CD4-positive, CD25-positive, alpha-beta regulatory T cell (primary cell): ENCODE results near the gene RPL28. TPM values are rescaled to one million over a fixed set of nuclear protein-coding genes. Genes with fewer than 3 reads are reported as not detected.
"Not testable (repeated sequence)": the region's sequence is repeated elsewhere in the genome, so short reads cannot be mapped to it uniquely, and the experiment has no call there.

Experiments
- ATAC-seq, 2 donors: fragments of 150-1000 bp; cut with Tn5 transposase; one replicate each; pipeline ENCODE4 v1.10.0; 2021; ENCODE audit warnings: low read depth in 2 of 2, moderate number of reproducible peaks in 2 of 2, moderate library complexity in 1 of 2
- DNase-seq, 3 donors: peaks; one replicate each; pipeline versions ENCODE4 v3.0.0 to v3.0.0-alpha.2; 2012 to 2022; ENCODE audit warnings: mixed read lengths in 1 of 3
- H3K27ac ChIP-seq: one replicate; pipeline ENCODE4 v1.7.0; 2013; ENCODE audit warnings: mild to moderate bottlenecking, low read length; ENCODE audit not compliant: insufficient read depth, poor library complexity, severe bottlenecking
- H3K27me3 ChIP-seq: one replicate; pipeline ENCODE4 v1.7.0; 2013; ENCODE audit warnings: low read length; ENCODE audit not compliant: control insufficient read depth, insufficient read depth
- H3K36me3 ChIP-seq: one replicate; pipeline ENCODE4 v1.7.0; 2013; ENCODE audit warnings: mild to moderate bottlenecking, low read length, moderate library complexity; ENCODE audit not compliant: control insufficient read depth, insufficient read depth
- H3K4me1 ChIP-seq: 2 replicates; pipeline ENCODE4 v1.7.0; 2013; ENCODE audit warnings: mild to moderate bottlenecking, low read length; ENCODE audit not compliant: insufficient read depth, control insufficient read depth, poor library complexity, severe bottlenecking
- H3K4me3 ChIP-seq: one replicate; pipeline ENCODE4 v1.7.0; 2013; ENCODE audit warnings: low read depth, mild to moderate bottlenecking, low read length, moderate library complexity
- H3K9me3 ChIP-seq, 2 experiments: 1 replicate in 1 of 2; 2 replicates in 1 of 2; pipeline ENCODE4 v1.7.0; 2013; ENCODE audit warnings: low read length in 2 of 2, mild to moderate bottlenecking in 1 of 2, moderate library complexity in 1 of 2; ENCODE audit not compliant: control insufficient read depth in 2 of 2
- H3K27ac Mint-ChIP-seq, 3 donors: one replicate each; pipeline ENCODE4 v1.8.0; 2020 to 2022; ENCODE audit warnings: mild to moderate bottlenecking in 3 of 3, mixed read lengths in 3 of 3, moderate library complexity in 2 of 3
- H3K27me3 Mint-ChIP-seq: one replicate; pipeline ENCODE4 v1.8.0; 2022; ENCODE audit warnings: mild to moderate bottlenecking, mixed read lengths
- H3K36me3 Mint-ChIP-seq: one replicate; pipeline ENCODE4 v1.8.0; 2020; ENCODE audit warnings: mixed read lengths
- H3K4me1 Mint-ChIP-seq, 4 donors: one replicate each; pipeline ENCODE4 v1.8.0; 2020 to 2022; ENCODE audit warnings: mixed read lengths in 4 of 4, mild to moderate bottlenecking in 1 of 4
- H3K4me3 Mint-ChIP-seq, 4 donors: one replicate each; pipeline ENCODE4 v1.8.0; 2020 to 2022; ENCODE audit warnings: mild to moderate bottlenecking in 4 of 4, mixed read lengths in 4 of 4, moderate library complexity in 3 of 4
- H3K9me3 Mint-ChIP-seq, 7 donors: one replicate each; pipeline ENCODE4 v1.8.0; 2020 to 2022; ENCODE audit warnings: mixed read lengths in 7 of 7, mild to moderate bottlenecking in 3 of 7, moderate library complexity in 2 of 7
- polyA plus RNA-seq, 4 donors: library from polyadenylated mRNA; unstranded; fragments of 300-500 nt; fragmentation: Illumina TruSeq; gene quantifications; one replicate each; pipeline ENCODE4 v1.2.3, GENCODE V29; 2021
- total RNA-seq: library from RNA; stranded (reverse); gene quantifications from one replicate; pipeline ENCODE4 v1.2.3, GENCODE V29; 2022

Gene RPL28
- total and polyA plus RNA-seq, 5 donors from 2014 or later: 527 to 2,934 (median 686) TPM

GRCh38 chr19:55444646-55445045, 58.9 kb downstream of the RPL28 start:
- H3K4me3 ChIP-seq: no peak overlapping the region
- H3K27ac Mint-ChIP-seq: no peak overlapping the region
- DNase-seq (no peak), ATAC-seq (no peak)
- H3K36me3 Mint-ChIP-seq: no peaks in the 10 kb centered on the region
- peaks cover 20% of the 10 kb centered on the region for H3K27me3 ChIP-seq
- peaks cover 54% of the 10 kb centered on the region for H3K27me3 Mint-ChIP-seq
- H3K36me3 ChIP-seq: no peaks in the 10 kb centered on the region
- peaks cover 0 to 22% (median 8%) of the 10 kb centered on the region in 4 donors for H3K4me1 Mint-ChIP-seq
- H3K4me3 Mint-ChIP-seq: peak overlapping the region in 1 of 4 donors; percentile 48
- H3K27ac ChIP-seq: no peak overlapping the region
- no peaks in the 10 kb centered on the region for H3K9me3 ChIP-seq
- H3K4me1 ChIP-seq: peaks cover 21% of the 10 kb centered on the region
- H3K9me3 Mint-ChIP-seq: peaks cover 0 to 5% (median 0%) of the 10 kb centered on the region in 7 donors

- ATAC-seq (no peak), DNase-seq (no peak)
- H3K9me3 ChIP-seq: no peaks in the 10 kb centered on the region
- H3K4me1 Mint-ChIP-seq: peaks cover 0 to 15% (median 6%) of the 10 kb centered on the region in 4 donors
- H3K27ac ChIP-seq: no peak overlapping the region
- H3K9me3 Mint-ChIP-seq: peaks cover 0 to 5% (median 0%) of the 10 kb centered on the region in 7 donors
- H3K36me3 Mint-ChIP-seq: no peaks in the 10 kb centered on the region
- H3K36me3 ChIP-seq: no peaks in the 10 kb centered on the region
- H3K27me3 Mint-ChIP-seq: peaks cover 49% of the 10 kb centered on the region
- H3K4me3 Mint-ChIP-seq: no peak overlapping the region
- peaks cover 15% of the 10 kb centered on the region for H3K4me1 ChIP-seq
- H3K27me3 ChIP-seq: peaks cover 14% of the 10 kb centered on the region
- no peak overlapping the region for H3K27ac Mint-ChIP-seq
- no peak overlapping the region for H3K4me3 ChIP-seq
Measured at GRCh38 chr19:55446060-55446459, 60.3 kb downstream of the RPL28 start.

- H3K27me3 Mint-ChIP-seq: peaks cover 41% of the 10 kb centered on the region
- ATAC-seq: no peak
- H3K4me1 ChIP-seq: peaks cover 15% of the 10 kb centered on the region
- H3K27me3 ChIP-seq: peaks cover 12% of the 10 kb centered on the region
- H3K27ac ChIP-seq: no peak overlapping the region
- H3K9me3 ChIP-seq: no peaks in the 10 kb centered on the region
- H3K4me3 ChIP-seq: no peak overlapping the region
- H3K4me1 Mint-ChIP-seq: peaks cover 0 to 10% (median 3%) of the 10 kb centered on the region in 4 donors
- H3K9me3 Mint-ChIP-seq: peaks cover 0 to 2% (median 0%) of the 10 kb centered on the region in 7 donors
- H3K4me3 Mint-ChIP-seq: no peak overlapping the region
- H3K27ac Mint-ChIP-seq: no peak overlapping the region
- H3K36me3 Mint-ChIP-seq: no peaks in the 10 kb centered on the region
- DNase-seq: no peak
- H3K36me3 ChIP-seq: no peaks in the 10 kb centered on the region
Measured at GRCh38 chr19:55447421-55448174, 61.9 kb downstream of the RPL28 start.

GRCh38 chr19:55448175-55448490, 62.4 kb downstream of the RPL28 start:
- Histone ChIP-seq H3K4me1 (peaks cover 16% of the 10 kb centered on the region), H3K27me3 (peaks cover 12% of the 10 kb centered on the region)
- H3K36me3 ChIP-seq, H3K4me3 ChIP-seq, H3K9me3 Mint-ChIP-seq, H3K27ac ChIP-seq, H3K4me3 Mint-ChIP-seq, H3K36me3 Mint-ChIP-seq, DNase-seq, ATAC-seq, H3K27ac Mint-ChIP-seq, H3K4me1 Mint-ChIP-seq, H3K9me3 ChIP-seq: not testable (repeated sequence)
- peaks cover 40% of the 10 kb centered on the region for H3K27me3 Mint-ChIP-seq

- no peak overlapping the region for H3K27ac Mint-ChIP-seq
- DNase-seq: no peak
- Histone ChIP-seq H3K27me3 (peaks cover 7% of the 10 kb centered on the region), H3K4me3 (no peak overlapping the region), H3K9me3 (no peaks in the 10 kb centered on the region), H3K4me1 (peaks cover 16% of the 10 kb centered on the region), H3K27ac (no peak overlapping the region), H3K36me3 (no peaks in the 10 kb centered on the region)
- H3K36me3 Mint-ChIP-seq: peaks cover 8% of the 10 kb centered on the region
- H3K4me3 Mint-ChIP-seq: no peak overlapping the region
- no peak for ATAC-seq
- peaks cover 0 to 19% (median 6%) of the 10 kb centered on the region in 4 donors for H3K4me1 Mint-ChIP-seq
- no peaks in the 10 kb centered on the region for H3K9me3 Mint-ChIP-seq
- peaks cover 39% of the 10 kb centered on the region for H3K27me3 Mint-ChIP-seq
Measured at GRCh38 chr19:55449469-55449868, 63.7 kb downstream of the RPL28 start.

GRCh38 chr19:55451163-55451964, 65.6 kb downstream of the RPL28 start:
- Histone ChIP-seq H3K27me3 (peaks cover 2% of the 10 kb centered on the region), H3K36me3 (no peaks in the 10 kb centered on the region), H3K4me3 (no peak overlapping the region), H3K27ac (no peak overlapping the region), H3K4me1 (peaks cover 16% of the 10 kb centered on the region), H3K9me3 (no peaks in the 10 kb centered on the region)
- ATAC-seq (no peak), DNase-seq (peak in 1 of 3 donors; percentile 22)
- Mint-ChIP-seq H3K27me3 (peaks cover 28% of the 10 kb centered on the region), H3K4me3 (peak overlapping the region in 2 of 4 donors; percentile 70 to 74), H3K27ac (peak overlapping the region in 1 of 3 donors; percentile 79), H3K9me3 (no peaks in the 10 kb centered on the region), H3K36me3 (peaks cover 12% of the 10 kb centered on the region), H3K4me1 (peaks cover 0 to 17% (median 7%) of the 10 kb centered on the region in 4 donors)

GRCh38 chr19:55451965-55452748, 66.4 kb downstream of the RPL28 start:
- H3K27me3 ChIP-seq: peaks cover 2% of the 10 kb centered on the region
- no peaks in the 10 kb centered on the region for H3K9me3 ChIP-seq
- Mint-ChIP-seq H3K27me3 (peaks cover 27% of the 10 kb centered on the region), H3K27ac (no peak overlapping the region), H3K9me3 (peaks cover 0 to 2% (median 0%) of the 10 kb centered on the region in 7 donors), H3K36me3 (peaks cover 12% of the 10 kb centered on the region), H3K4me3 (peak overlapping the region in 3 of 4 donors; percentile 27 to 70 (median 35)), H3K4me1 (peaks cover 0 to 17% (median 9%) of the 10 kb centered on the region in 4 donors)
- no peak for ATAC-seq
- no peaks in the 10 kb centered on the region for H3K36me3 ChIP-seq
- no peak overlapping the region for H3K4me3 ChIP-seq
- peaks cover 16% of the 10 kb centered on the region for H3K4me1 ChIP-seq
- H3K27ac ChIP-seq: no peak overlapping the region
- peak in 1 of 3 donors; percentile 23 for DNase-seq
